SHP77 (cell line): ENCODE data around the gene NUDT21.
"Not testable (repeated sequence)": the region's sequence is repeated elsewhere in the genome, so short reads cannot be mapped to it uniquely, and the experiment has no call there.

Source experiments
- DNase-seq, 2 experiments: peaks; one replicate each; lab custom pipeline; 2025; lab: John Stamatoyannopoulos, UW

NUDT21 gene

DNA sequence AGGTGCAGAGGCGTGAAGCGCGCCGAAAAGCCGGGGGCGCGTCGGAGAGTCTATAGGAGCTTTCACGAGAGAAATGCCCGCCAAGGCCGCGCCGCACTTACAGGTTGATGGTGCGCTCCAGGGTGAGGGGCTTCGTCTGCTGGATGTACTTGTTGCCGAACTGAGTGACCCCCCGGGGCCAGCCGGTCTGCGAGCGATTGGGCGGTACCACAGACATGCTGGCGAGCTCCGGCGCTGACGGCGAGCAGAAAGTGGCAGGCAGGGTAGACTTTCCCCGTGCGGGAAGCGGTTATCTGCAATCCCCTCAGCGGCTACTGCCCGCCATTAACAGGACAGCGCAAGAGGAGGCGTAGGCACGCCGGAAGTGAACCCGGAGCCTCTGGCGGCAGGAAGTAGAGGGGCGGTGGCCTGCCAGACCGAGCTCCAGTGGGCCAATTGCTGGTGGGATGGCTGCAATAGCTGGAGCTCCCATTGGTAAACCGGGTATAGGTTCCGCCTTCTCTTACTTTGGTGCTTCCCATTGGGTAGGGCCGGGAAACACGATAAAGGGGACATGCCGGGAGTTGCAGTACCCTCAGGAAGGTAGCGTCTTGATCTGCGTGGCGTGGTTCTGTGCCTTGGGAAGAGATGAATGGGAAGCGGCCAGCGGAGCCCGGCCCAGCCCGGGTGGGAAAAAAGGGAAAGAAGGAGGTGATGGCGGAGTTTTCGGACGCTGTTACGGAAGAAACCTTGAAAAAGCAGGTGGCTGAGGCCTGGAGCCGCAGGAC lies at the start of gene NUDT21, which contains the start of gene OGFOD1:
Gene NUDT21, minus strand, starts transcription at position 347 of the 767 bp plus-strand sequence. Its CDS starts 130 bp downstream, at position 217.
Gene OGFOD1, plus strand, starts transcription at position 569 of the 767 bp plus-strand sequence. Its CDS starts 59 bp downstream, at position 628.
- peak; percentile 97 for DNase-seq

DNA sequence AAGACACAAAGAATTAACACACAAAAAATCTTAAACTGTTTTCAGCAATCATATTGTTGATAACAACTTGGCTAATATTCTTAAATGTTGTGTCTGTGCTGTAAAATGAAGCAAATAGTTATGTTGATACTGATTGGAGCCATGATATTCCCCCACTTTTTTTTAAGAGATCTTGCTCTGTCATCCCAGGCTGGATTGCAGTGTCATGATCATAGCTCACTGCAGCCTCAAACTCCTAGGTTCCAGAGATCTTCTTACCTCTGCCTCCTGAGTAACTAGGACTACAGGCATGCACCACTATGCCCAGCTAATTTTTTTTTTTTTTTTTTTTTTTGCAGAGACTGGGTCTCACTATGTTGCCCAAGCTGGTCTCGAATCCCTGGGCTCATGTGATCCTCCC lies 42.7 kb upstream of the NUDT21 start:
- DNase-seq, result no peak

- no peak for DNase-seq
Measured at GRCh38 chr16:56493126-56493525, 42.0 kb upstream of the NUDT21 start.

DNA sequence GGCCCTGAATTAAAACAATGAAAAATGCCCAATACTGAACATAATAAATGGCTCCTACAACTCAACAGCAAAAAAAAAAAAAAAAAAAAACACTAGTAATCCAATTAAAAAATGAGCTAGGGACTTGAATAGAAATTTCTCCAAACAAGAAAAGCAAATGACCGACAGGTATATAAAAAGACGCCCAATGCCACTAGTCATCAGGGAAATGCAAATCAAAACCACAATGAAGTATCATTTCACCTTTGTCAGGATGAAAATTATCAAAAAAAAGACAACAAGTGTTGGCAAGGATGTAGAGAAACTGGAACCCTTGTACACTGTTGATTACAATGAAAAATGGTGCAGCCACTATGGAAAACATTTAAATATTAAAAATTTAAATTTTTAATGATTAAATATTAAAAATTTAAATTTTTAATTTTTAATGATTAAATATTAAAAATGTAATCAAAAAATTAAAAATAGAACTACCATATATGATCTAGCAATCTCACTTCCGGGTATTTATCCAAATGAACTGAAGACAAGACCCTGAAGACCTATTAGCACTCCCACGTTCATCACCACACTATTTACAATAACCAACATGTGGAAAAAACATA lies 40.6 kb upstream of the NUDT21 start:
- no peak for DNase-seq

DNA sequence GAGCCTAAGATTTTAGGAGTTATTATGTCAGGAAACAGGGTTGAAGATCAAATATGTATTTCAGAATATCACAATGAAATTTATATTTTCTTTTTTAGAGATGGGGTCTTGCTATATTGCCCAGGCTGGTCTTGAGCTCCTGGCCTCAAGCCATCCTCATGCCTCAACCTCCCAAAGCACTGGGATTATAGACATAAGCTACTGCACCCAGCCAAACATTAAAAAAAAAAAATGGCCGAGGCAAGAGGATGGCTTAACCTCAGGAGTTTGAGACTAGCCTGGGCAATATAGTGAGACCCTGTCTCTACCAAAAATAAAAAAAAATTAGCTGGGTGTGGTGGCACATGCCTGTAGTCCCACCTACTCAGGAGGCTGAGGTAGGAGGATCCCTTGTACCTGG lies 37.7 kb upstream of the NUDT21 start:
- not testable (repeated sequence) for DNase-seq

DNA sequence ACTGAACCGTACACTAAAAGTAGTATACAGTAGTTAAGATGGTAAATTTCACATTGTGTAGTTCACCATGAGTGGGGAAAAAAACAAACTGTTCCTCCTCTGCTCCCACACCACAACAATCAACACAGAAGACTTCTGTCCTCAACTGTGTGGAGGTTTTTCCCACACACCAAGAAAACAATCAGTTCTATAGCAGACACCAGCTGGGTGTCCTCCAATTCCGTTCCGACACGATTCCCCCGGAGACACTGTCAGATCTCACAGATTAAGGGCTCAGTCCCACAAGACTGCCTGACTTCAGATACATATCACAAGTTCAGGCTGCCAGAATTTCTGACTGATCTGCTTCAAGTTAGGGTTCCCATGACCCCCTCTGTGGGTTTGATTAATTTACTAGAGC lies 36.9 kb upstream of the NUDT21 start:
- DNase-seq, result no peak

DNA sequence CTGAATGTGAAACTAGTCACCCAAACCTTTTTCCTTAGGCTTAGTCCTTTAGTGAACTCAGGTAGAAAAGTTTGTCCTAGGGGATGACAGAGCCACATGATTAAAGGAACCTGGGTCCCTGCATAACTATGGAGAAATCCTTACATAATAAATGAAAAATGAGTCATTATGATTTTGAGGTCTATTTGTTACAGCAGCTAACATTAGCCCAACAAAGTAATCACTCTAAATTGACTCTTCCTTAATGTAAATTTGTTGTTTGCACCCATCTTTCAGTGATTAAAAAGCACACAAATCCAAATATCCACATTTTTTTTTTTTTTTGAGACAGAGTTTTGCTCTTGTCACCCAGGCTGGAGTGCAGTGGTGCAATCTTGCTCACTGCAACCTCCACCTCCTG lies 32.3 kb upstream of the NUDT21 start:
- DNase-seq, result no peak

DNA sequence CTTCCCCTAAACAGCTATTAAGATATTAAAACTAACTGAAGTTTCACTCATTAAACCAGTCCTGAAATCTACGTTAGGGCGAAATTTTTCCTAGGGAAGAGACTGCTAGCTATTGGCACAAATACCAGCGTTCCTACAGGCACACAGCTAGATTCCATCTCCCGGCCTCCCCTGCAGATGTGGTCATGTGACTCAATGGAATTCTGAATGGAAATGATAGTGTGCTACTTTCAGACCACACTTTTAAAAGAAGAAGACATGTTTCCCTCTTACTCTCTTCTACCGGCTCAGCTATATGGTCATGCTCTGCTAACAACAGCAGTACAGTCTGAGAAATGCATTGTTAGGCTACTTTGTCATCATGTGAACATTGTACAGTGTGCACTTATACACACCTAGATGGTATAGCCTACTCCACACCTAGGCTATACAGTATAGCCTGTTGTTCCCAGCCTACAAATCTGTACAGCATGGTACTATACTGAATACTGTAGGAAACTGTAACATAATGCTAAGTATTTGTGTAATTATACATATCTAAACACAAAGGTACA lies 31.6 kb upstream of the NUDT21 start:
- DNase-seq, result no peak

DNA sequence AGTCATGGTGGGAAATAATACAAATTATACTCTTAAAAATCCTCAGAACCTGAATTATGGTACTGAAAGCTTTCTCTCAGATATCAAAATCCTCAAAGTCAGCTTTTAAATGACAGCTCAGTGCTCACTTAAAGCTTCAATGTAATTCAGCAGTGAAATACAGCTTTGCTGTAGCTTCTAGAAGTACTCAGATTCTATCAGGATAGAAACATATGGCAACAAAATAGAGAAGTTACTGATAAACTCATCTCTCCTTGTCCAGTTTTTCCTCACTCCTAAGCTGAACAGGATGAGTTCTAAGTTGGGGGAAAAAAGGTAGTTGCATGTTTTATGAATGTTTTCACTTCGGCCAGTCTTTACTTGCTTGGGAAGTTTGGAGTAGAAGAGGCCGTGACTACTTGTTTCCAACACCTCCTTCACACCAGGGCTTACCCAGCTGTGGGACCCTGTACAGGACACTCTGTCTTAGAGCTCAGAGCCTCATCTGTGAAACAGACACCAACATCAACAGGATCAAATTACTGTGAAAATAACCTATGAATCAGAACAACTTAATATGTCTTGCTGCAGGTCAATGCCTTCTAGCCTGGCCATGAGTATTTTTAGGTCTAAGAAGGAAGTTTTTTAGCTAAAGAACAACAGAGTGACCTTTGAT lies 30.5 kb upstream of the NUDT21 start:
- no peak for DNase-seq

DNA sequence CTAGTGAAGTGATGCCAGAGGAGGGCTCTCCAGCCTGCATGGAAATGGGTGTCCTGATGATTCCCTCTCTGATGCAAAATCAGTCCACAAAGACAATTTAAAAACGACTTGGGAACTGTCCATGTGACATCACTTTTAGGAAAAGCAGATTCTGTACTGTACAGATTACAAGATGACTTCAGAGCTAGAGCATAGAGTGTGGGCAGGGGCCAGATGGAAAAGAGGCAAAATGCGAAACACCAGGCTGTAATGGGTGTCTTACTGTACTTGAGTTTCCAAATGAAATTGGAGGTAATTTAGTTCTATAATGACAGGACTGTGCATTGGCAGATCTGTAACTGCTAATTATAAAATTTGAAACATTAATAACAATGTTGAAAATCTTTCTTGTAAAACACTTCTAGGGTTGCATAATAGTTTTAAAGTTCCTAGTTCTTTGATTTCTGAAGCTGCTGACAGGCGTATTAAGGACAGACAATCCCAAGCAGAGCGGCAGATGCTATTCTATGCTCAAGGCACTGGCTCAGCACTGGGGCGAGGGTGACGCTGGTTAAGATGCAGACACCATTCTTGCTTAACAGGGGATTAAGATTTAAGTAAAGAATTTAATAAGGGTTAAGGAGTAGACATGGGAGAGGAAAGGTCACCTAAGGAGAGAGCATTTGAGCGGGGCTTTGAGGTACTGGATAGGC lies 29.8 kb upstream of the NUDT21 start:
- DNase-seq, result no peak

- no peak for DNase-seq
Measured at GRCh38 chr16:56479469-56479868, 28.3 kb upstream of the NUDT21 start.

- no peak for DNase-seq
Measured at GRCh38 chr16:56478281-56479049, 27.3 kb upstream of the NUDT21 start.

DNA sequence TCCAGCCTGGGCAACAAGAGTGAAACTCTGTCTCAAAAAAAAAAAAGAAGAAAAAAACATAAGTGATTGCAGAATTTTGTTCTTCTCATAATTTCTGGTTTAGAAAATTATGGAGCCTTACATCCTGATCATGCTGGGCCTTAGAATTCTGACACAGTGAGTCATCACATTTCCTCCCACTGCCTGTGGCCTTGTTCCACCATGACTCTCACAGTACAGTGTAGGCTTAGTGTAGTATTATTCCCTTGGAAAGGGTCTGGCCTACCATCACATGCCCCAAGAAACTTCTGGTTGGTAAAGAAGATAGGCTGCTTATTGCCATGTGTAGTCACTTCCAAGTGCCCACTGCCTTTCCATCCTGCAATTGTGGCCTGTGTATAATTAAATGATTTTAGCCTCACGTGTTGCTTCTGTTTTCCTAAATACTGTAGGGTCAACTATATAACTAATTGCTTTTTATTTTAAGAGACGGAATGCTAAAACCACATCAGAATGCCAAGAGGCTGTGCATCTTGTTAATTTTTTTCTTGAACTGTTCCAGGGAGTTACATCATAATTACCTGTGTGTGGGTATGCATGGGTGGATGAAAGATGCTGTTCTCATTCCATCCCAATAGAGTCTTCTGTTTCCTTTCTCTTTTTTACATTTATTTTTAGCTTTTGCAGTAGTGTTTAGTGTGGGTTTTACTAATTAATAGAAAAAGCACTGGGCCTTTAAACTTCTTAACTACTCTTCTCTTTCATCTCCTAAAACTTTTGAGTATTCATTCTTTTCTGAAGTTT lies 26.2 kb upstream of the NUDT21 start:
- no peak for DNase-seq

- DNase-seq, result no peak
Measured at GRCh38 chr16:56475201-56475600, 24.1 kb upstream of the NUDT21 start.

DNA sequence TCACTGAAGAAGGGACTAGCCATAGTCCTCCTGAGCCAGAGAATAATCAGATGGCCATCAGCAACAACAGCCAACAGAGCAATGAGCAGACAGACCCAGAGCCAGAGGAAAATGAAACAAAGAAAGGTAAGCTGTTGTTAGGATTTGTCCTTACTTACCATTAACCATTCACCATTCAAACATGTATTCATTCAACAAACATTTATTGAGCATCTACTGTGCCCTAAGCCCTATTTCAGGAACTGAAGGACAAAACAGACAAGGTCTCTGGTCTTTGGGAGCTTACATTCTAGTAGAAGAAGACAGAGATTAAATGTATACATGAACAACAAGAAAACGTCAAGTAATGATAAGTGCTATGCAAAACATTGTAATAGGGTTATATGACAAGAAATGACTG lies 19.5 kb upstream of the NUDT21 start:
- no peak for DNase-seq

DNA sequence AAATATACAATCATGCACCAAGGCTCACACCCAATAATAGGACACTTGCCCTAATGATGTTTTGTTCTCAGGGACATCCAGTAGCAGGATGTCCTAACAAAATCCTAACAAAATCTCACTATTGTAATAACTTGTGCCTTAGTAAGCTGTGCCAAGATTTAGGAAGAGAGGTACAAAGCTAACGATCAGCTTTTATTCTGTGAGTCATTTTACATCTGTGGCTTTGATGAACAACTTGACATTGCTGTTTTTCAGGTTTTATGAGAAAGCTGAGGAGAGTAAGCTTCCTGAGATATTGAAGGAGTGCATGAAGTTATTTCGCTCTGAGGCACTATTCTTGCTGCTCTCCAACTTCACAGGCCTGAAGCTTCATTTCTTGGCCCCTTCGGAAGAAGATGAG lies 19.1 kb upstream of the NUDT21 start:
- DNase-seq, result no peak

DNA sequence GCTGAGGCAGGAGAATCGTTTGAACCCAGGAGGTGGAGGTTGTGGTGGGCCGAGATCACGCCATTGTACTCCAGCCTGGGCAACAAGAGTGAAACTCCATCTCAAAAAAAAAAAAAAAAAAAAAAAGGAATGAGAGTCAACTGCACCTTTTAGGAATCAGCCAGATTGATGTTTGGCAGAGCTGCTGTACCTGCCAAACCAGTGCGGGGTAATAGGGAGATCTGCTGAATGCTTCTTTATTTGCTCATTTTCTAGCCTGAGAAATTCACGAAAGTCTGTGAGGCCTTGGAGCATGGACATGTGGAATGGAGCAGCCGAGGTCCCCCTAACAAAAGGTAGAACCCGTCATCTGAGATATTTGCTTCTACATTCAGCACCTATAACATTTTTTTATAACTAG lies 18.6 kb upstream of the NUDT21 start:
- no peak for DNase-seq

DNA sequence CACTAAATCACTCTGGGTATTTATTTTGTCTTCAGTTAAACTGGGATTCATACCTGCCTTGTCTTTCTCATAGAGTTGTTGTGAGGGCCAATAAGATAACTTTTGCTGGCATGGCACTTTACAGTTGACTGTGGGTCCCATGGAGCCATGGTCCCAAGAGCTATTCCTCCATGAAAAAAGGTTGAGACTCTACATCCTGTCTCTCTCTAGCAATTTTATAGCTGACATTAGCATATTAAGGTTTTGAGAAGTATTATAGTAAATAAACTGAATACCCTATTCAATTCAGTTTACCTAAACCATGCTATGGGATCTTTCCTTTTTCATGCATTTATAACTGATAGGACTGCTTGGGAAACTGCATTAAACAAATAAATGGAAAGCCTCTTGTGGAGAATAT lies 17.7 kb upstream of the NUDT21 start:
- no peak for DNase-seq

GRCh38 chr16:56466344-56466743 lies 15.2 kb upstream of the NUDT21 start:
- DNase-seq, result no peak

GRCh38 chr16:56463153-56463552 lies 12.0 kb upstream of the NUDT21 start:
- DNase-seq, result no peak
